GM12874 (cell line): ENCODE measurements around the gene ZNF22.

ENCODE experiments used
- CTCF ChIP-seq: IDR thresholded peaks from 2 replicates; pipeline ENCODE4 v1.5.1; 2011; ENCODE audit warnings: low read depth, mild to moderate bottlenecking, control low read depth, low read length, moderate library complexity; ENCODE audit not compliant: insufficient read depth

Gene ZNF22

DNA sequence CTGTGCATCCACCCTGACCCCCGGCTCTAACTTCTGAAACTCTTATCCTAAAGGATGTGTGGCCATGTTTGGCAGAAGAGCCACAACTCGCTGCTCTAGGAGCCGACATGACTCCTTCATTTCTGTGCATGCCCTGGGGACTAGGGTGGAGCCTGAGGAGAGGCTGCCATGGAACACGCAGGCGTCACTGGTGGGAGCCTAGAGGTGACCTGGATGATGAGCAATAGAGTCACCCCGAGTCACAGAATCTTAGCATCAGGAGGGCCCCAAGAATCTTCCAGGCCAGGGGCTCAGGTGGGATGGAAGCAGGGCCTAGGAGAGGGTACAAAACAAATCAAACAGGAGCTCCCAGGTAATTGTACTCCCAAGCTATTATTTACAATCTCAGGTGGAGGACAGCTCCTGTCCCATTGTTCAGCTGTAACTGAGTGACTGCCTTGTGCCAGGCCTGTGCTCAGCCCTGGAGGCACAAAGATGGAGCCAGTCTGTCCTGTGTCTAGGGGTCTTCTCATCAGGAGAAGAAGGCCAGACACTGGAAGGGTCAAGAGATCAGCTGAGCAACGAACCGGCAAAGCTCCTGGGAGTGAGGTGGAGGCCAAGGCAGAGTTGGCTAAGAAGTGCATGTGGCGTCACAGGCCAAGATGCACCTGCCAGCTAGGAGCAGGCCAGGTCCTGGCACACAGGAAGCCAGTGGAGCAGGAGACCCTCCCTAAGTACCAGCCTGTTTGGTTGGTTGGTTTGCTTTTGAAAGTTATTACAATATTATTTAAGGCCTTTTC lies 5.8 kb upstream of the ZNF22 start:
- no peak for TF ChIP-seq CTCF

- TF ChIP-seq CTCF, result no peak
Observed at GRCh38 chr10:44995581-44995913, 5.2 kb upstream of the ZNF22 start.

DNA sequence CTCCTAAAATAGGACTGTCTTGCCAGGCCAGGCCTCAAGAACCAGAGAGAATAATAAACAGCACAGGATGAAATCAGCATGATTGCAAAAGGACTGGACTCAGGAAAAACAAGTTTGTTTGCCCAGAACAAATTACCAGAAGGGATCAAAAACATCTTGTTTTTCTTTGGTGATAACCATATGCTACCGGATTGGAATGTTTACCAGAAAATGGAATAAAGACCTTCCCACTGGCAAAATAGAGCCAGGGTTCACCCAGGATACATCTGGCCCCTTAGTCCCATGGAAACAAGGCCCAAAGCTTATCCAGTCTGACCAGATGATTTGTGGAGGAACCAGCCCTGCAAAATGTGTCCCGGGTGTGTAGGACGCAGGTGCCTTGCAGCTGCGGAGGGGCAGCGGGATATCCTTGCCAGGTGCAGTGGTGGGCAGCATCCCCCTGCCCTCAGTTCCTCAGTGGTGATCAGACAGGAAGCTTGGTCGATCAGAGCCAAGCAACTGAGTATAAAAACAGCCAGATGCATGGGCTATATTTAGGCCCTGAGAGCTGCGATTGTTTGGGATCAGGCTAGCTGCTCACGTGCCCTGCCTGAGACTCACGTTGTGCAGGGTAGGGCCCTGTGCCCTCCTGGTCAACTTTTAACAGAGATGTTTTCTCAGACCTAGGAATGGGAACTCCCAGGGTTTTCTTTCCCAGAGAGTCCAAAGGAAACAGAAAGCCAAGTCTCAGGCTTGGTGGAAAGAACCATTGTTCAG lies 4.6 kb upstream of the ZNF22 start:
- TF ChIP-seq CTCF, result no peak

DNA sequence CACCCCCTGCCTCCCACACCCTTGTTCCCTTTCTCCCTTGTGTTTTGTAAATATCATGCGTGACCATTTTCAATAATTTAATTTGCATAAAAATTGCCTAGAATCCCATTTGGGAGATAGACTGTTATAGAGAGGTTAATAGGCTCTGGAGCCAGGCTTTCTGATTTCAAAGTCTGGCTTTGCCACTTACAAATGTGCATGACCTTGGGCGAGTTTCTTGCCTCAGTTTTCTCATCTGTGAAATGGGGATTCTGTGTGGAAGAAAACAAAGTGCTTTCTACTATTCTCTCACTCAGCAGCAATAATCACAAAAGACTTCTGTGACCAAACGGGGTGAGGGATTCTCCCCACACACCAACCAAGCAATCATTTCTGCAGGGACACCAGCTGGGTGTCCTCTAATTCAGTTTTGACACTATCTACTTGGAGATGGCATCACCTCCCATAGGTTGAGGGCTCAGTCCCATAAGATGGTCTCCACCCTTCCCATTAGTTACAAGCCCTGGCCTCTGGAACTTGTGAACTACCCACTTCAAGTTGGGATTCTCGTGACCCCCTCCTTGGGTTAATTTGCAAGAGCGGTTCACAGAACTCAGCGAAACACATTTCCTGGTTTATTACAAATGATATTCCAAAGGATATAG lies 3.5 kb upstream of the ZNF22 start:
- TF ChIP-seq CTCF, result no peak

- TF ChIP-seq CTCF, result no peak
Observed at GRCh38 chr10:44998146-44998631, 2.5 kb upstream of the ZNF22 start.

DNA sequence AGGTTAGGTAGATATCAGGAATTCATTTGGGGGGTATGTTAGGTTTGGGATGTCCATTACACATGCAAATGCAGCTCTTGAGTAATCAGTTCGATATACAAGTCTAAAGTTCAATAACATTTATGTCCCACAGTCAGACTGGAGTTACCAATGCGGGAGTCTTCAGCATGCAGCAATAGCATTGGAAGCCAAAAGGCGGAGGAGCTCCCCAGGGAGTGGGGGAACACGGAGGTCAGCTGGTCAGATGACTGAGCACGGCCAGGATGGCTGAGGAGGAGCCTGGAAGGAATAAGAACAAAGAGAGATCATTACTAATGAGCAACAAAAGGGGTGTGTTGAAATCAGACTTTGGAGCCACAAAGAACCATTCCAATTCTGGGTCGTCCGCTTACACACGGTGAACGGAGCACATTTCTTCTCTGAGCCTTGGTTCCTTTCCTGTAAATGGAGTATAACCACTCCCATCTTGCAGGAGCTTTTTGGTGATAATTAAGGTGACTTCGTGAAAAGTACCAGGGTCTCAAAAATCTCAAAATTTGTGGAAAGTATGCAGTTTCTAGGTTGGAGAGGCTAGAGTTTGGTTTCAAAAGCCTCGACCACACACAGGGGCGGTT lies 478 bp upstream of the ZNF22 start:
- TF ChIP-seq CTCF, result no peak
